GM18502 (cell line): Measurements from ENCODE around the gene OVAAL.

Source experiments
- ATAC-seq: cut with Tn5 transposase; IDR thresholded peaks from one replicate; pipeline ENCODE4 v1.9.1; 2021; ENCODE audit warnings: mild to moderate bottlenecking; ENCODE audit not compliant: unreplicated experiment, poor library complexity

The OVAAL gene

DNA sequence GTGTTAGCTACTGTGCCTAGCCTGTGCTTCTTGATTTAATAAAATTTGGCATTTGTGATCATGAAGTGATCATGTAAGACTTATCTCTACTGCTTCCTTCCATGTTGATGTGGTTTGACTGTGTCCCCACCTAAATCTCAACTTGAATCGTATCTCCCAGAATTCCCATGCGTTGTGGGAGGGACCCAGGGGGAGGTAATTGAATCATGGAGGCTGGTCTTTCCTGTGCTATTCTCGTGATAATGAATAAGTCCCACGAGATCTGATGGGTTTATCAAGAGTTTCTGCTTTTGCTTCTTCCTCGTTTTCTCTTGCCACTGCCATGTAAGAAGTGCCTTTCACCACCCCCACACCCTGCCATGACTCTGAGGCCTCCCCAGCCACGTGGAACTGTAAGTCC lies at the start of gene OVAAL:
Gene OVAAL (plus strand): TSS at position 301 of the 400 bp plus-strand sequence.
- no peak for ATAC-seq

DNA sequence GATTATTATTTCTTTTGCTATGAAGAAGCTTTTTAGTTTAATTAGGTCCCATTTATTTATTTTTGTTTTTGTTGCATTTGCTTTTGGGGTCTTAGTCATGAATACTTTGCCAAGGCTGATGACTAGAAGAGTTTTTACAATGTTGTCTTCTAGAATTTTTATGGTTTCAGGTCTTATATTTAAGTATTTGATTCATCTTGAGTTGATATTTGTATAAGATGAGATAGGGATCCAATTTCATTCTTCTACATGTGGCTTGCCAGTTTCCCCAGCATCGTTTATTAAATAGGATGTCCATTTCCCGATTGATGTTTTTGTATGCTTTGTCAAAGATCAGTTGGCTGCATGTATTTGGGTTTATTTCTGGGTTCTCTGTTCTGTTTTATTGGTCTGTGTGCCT lies 47.9 kb upstream of the OVAAL start:
- no peak for ATAC-seq

DNA sequence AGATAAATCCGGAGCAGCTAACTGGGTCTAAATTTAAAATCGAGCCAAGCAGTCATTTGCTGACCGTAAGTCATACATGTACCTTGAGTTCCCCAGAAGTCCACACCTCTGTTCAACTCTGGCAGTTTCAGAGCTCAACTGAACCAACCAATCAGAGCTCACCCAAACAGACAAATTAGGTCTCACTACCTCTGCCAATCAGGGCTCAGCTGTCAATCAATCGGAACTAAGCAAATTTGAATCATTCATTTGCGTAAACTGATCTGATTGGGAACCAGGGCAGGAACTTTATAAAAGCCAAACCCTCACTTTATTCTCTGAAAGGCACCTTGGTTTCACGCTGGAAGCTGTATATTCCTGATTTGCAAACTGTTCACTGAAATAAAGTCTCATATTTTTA lies 45.2 kb upstream of the OVAAL start:
- ATAC-seq = no peak

DNA sequence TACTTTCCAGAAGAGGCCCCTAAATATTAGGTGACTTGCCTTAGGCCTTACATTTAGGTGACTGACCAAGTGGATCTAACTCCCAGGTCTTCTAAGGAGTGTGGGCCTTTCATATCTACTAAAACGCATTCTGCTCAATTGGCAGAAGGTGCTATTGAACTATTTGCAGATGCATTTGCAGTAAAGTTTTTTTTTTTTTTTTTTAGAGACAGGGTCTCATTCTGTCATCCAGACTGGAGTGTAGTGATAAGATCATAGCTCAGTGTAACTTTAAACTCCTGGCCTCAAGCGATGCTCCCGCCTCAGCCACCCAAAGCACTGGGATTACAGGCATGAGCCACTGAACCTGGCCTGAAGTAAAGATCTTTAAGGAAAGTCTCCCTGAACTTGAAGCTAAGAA lies 43.4 kb upstream of the OVAAL start:
- no peak for ATAC-seq

DNA sequence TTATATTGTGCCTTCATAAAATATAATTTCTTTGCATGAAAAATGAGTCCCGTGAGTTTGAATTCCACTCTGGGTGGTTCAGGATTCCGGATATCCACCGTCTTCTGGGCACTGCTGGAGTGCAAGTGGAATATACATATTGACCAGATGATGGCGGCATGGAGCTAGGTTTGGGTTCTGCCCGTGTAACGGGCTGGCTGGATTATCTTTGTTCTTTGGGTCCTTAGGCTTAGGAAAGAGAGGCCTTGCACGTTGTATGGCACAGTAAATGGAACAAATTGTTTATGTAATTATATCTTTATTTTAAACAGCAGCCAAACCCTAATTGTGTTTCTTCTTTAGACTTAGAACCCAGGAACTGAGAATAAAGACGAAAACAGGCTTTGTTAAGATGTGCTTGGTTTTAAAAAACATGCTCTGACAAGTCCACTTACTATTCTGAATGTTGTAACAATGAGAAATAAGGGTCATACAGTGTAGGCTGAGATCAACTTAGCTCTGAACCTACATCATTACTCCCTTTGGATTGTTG lies 42.8 kb upstream of the OVAAL start:
- peak; percentile 86 for ATAC-seq

DNA sequence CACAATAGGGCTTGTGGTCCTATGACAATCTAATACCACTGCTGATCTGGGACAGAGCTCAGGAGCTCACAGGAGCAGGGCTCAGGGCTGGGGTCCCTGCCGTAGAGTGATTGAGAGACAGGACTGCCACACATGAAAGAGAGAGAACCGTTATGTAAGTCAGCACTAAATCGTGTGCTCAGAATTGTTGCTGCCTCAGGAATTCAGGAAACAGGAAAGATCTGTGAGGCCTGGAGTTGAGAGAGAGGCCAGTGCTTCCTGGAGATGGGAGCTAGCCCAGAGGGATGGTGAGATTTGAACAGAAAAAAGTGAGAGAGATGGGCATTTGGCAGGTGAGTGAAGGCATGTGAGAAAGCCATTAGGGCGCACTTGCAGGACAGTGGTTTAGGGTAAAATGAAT lies 38.9 kb upstream of the OVAAL start:
- no peak for ATAC-seq

DNA sequence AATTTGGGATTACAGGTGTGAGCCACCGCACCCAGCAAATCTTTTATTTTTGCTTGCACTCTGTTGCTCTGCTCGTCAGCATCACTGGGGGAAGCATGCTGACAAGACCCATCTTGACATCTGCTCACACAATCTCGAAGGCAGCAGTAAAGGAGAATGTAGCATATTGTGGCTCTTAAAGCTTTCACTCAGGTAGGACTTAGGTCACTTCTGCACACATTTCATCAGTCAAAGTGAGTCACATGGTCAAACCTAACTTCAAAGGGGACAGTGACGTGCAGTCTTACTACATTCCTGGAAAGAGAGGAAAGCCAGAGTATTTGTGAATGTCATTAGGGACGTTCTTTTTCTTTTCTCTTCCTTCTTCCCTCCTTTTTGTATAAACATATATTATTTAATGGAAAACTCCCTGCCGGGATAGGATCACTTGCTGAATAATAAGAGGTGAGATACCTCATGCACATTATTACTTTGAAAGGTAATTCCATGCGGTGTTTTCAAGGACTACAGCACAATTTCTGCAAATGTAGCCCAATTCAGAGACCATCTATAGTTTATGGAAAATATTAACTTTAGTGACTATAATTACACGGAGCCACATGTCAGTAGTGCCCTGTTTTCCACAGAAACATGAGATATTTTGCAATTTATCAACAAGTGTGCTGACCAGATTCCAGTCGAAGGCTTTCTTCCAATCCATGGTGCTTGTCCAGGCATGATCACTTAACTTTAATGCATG lies 37.1 kb upstream of the OVAAL start:
- no peak for ATAC-seq

DNA sequence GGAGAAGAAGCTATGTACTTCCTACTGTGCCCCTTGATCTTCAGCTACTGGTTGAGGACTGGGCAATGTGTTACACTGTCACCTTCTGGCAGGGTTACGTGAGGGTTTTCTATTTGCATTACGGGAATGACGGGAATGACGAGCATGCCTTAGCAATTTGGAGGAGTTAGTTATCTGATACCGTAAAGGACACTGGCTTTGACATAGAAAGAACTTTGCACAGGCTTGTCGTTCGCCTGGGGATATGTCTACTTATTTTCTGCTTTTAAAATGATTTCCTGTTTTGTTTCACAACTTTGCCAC lies 36.6 kb upstream of the OVAAL start:
- ATAC-seq = no peak

DNA sequence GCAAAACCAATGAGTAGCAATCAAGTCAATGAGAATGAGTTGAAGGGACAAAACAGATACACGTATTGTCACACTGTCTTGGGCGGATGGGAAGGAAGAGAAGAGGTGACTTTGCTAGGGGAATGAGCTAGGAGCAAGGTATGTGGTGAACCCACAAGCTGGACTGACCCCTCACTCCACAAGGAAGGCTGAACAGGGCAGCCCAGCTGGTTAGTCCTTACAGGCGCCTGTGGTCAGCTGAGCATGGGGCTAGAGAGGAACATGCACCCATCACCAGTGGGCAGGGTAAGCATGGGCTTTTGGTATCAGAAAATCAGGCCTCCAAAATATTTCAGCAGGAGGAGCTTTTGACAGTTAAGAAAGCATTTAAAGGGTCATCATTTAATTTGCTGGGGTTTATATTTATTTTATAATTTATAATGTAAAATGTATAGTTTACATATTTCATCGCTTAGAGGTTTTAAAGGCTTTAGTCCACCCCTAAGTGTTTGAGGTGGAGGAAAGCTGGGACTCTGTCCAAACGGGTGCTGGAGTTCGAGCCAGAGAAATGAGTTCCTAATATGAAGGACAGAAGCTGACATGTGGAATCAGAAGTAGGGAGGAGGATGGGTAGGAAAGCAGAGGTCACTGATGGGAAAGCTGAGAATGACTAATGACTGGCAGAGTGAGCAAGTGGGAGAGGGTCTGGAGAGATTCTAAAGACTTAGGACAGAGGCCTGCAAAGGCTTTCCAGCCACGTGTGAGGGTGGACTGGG lies 34.4 kb upstream of the OVAAL start:
- no peak for ATAC-seq

DNA sequence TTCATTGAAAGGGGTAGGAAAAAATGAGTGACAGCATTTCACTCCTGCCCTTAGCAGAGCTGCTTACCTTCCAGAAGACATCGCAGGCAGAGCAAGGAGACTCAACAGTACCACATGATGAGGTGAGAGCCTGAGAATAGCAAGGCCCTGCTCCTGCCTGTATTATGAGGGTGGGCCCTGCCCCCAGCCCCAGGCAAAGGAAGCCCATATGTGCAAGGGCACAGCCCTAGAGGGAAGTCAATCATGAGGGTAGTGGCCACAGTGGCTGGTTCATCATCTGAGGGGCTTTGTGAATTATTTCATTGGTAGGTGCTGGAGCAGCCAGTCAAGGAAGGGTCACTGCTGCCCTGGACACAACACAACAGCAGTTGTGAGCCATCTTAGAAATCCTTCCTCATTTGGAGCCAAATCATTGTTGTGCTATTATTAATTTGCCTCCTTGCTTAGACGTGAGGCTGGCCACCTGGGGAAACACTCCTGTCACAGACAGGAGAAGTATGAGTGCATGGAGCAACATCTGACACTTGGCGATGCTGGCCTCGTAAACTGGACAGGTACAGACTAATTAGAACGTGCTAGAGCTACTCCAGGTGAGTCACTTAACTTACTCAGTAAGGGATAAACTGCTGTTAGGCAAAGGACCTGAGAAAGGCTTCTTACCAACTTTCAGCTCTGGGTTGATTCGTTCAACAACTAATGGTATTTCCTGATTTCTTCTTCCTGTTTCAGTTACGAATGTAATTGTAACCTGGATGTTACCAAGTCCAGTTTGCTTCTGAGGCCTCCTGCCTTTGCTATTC lies 33.6 kb upstream of the OVAAL start:
- no peak for ATAC-seq

DNA sequence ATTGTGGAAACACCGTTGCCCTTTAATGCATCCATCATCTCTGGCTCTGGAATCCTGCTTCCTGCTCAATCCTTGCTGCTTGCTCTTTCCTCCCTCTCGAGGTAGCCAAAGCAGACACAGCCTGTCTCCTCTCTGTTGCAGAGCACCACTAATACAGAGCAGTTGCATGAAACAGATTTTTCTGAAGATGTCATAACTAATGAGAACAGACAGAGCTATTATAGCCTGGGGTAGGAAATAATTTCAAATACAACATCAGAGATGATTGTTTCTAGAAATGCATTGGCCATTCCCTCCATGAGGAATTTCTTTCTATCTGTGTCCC lies 33.1 kb upstream of the OVAAL start:
- ATAC-seq = no peak

DNA sequence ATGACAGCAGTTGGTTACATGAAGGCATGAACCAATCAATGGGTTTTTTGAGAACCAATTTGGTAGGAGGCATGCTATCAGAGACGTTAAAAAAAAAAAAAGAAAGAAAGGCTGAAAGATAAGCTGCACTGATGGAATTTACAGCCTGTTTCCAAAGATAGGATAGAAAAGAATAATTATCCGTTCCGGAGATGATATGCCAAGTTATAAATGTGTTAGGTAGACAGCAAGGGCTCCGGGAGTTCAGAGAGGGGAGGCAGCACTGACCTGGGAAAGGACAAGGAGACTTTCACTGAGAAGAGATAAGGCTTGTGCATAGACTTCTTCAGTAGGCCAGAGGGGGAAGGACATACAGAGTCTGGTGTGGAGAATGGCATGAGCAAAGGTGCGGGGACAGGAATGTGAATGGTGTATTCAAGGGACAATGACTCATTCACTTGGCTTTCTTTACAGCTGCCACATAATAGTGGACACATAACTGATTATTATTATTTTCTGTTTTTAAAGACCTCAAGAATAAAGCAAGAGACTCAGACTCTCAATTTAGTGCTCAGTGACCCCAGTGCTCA lies 31.6 kb upstream of the OVAAL start:
- ATAC-seq = no peak

DNA sequence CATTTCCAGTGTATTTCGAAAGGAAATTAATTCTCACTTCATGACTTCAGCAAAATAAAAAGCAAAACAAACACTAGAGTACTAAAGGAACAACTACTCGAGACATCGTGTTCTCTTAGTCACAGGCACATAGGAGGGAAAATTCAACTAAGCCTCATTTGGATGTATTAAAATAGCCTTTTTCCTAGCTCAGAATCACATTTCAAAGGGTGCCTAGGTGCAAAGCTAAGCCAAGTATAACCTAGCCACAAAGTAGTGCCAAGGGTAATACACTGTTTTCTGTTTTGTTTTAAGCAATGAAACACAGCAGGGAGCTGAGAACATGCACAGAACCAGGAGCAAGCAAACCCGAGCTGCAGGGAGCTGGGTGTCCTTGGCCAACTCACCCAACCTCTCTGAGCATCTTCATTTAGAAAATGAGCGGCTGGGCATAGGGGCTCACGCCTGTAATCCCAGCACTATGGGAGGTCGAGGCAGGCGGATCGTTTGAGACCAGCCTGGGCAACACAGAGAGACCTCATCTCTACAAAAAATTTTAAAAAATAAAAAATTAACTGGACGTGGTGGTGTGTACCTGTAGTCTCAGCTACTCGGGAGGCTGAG lies 29.8 kb upstream of the OVAAL start:
- ATAC-seq = no peak

DNA sequence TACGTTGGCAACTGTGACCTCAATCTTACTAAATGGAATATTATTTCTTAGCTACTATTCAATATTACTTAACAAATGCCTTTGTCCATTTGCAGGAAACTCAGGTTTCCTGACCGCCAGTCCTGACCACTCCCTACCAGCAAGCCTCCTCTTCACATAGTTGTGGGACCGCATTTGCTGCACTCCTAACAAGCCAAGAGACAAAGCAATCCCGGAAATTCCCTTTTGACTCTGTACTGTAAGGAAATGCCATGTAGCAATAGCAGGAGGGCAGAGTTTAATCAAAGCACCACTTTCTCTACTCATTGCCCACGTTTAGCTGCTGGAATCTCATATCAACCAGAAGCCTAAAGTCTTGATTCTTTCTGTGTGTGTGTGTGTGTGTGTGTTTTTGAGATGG lies 28.3 kb upstream of the OVAAL start:
- ATAC-seq = no peak

DNA sequence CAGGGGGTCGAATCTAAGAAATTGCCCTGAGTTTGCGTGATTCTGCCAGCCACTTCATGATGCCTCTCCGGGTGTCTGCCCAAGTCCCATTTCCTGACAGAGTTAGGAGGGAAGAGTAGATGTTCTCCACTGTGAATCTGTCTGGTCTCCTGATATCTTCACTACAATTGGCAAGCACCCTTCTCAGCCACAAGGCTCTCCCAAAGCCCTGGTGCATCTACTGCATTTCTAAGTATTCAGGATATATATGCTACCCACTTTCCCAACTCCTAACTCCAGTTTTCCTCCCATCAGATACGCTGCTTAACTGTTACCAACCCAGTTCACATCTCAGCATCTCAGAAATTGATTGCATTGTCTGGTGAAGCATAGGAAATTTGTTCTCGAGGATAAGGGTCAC lies 25.9 kb upstream of the OVAAL start:
- no peak for ATAC-seq

DNA sequence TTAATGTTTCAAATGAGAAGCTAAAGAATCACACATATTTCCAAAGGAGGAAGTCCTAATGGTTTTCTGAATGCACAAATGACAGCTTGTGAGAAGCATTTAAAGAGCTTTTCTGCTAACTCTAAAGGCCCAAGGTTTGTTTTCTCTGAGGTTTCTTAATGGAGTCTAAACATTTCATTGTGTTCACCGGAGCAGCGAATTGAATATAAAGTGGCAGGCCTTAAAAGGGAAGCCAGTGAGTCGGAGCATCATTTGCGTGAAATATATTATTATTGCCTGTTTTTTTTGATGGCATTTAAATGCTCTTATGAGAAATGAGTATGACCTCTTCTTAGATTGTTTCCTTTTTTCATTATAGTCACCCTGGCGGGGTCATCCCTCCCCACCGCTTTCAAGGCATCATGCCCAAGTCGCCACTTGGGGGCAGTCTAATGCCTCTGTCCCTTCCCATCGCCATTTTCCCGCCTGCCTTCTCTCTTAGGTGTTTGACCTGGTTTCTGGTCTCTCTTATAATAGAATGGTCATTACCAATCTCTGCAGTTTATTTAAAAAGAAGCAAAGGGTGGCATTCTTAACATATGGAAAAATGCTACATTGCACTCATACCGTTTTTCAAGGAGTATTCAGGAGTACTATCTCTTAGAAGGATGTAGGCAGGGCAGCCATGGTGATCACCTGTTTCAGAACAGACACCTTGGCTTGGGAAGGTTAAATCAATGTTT lies 25.3 kb upstream of the OVAAL start:
- ATAC-seq = peak; percentile 52

DNA sequence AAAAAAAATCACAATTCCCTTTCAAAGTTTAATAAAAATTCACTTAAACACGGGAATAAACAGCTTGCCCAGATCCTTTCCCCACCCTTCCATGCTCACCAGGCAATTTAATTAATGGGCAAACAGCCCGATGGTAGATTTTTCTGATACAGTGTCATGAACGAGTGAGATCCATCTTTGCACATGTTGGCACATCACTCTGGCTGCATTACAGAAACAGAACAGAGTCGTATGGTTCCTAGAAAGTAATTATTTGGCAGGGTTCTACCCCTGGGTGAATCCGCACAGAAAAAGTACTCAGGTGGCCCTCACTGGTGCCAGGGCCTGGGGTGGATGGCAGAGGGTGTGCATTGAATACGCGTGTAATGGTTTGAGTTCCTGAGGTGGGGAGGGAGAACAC lies 24.6 kb upstream of the OVAAL start:
- ATAC-seq = no peak

DNA sequence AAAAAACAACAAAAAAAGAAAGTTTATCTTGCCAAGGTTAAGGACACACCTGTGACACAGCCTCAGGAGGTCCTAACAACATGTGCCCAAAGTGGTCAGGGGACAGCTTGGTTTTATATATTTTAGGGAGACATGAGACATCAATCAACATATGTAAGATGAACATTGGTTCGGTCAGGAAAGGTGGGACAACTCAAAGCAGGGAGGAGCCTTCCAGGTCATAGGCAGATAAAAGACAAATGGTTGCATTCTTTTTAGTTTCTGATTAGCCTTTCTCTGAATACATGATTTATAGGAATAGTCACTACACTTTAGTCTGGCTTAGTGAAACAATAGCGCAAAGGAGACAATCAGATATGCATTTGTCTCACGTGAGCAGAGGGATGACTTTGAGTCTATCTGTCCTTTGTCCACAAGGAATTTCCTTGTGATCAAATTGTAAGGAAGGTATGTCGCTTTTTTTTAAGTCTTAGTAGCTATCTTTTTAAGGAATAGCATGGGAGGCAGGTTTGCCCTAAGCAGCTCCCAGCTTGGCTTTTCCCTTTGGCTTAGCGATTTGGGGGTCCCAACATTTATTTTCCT lies 23.3 kb upstream of the OVAAL start:
- no peak for ATAC-seq

DNA sequence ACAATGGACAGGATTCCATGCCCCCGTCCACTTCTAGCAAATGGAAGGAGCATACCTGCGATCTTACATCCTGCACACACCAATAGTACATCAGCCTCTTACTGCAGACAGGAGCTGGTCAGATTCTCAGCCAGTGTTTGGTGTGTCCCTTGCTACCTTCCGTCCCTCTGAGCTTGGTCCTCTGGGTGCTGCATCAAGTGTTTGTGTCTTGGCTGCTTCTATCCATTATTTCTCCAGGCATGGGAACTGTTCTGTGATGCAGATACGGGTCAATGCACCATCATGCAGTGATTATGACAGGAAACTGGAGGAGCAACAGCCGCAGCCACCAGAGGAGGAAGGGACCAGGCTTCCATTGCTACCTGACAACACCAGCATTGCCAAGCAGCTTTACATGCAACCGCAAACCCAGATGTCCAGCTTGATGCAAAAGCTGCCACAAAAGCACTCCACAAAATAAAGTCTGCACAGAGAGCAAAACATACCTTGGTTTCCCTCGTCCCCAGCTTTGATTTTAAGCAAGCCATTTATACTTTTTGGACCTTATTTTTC lies 21.9 kb upstream of the OVAAL start:
- ATAC-seq = no peak
